ENCODE measurements around the gene FHOD1.

Gene FHOD1

DNA sequence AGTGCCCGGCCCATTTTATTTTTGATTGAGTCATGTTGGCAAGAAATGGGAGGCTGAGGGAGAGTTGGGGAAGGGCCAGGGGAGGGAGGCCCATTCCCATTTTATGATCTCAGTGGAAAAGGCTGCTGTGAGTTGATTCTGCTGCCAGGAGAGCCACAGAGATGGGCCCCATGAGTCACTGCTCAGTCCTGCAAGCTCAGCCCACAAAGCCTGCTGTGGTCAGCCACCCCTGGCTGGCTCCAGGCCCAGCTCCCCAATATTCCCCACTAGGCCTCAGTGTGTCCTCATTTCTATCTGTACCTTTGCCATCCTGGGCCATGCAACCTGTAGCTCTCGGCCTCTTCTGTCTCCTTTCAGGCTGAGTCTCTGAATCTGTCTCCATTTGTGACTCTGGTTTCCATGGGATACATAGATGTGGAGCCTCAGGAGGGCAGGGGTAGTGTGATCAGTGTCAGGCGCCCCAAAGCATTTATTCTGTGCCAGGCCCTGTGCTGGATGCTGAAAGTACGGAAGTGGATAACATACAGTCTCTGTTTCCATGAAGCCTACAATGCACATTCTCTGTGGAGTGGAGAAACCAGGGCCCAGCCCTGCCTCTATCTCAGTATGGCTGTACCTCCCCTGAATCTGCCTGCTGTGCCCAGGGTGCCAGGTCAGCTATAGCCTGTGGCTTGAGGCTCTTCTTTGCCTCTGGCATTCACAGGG lies 30.2 kb upstream of the FHOD1 start:
- DNase-seq (ENCODE audit: low read depth): no peak

DNA sequence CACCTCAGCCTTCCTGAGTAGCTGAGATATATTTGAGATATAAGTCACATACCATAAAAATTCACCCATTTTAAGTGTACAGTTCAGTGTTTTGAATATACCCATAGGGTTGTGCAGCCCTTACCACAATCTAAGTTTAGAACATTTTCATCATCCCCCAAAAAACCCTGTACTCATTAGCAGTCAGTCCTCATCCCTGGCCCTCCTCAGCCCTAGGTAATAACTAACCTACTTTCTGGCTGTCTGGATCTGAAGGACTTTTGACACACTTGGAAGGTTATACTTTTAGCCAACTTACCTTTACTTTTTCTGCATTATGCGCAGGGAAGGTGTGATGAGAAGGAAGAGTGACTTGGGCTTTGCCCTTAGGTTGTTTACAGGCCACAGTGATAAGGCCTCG lies 28.0 kb upstream of the FHOD1 start:
- DNase-seq (ENCODE audit: low read depth): no peak

DNA sequence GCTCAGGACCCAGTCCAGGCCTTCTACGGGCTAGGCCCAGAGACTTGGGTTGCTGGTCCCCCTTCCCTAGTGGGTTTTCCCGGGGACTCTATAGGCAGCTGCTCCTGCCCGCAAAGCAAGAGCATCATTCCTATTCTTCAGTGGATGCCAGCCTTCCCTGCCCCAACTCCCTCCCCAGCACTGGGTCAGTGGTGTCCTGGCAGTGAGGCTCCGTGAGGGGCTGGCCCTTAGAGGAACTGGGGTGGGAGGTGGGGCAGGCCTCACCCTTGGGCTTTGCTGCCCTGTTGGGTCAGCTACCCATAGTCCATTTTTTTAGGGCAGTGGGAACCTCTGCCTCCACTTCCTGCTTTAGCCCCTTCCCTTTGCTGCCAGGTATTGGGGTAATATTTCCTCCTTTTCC lies 24.2 kb upstream of the FHOD1 start:
- no peak for DNase-seq (ENCODE audit: low read depth)

DNA sequence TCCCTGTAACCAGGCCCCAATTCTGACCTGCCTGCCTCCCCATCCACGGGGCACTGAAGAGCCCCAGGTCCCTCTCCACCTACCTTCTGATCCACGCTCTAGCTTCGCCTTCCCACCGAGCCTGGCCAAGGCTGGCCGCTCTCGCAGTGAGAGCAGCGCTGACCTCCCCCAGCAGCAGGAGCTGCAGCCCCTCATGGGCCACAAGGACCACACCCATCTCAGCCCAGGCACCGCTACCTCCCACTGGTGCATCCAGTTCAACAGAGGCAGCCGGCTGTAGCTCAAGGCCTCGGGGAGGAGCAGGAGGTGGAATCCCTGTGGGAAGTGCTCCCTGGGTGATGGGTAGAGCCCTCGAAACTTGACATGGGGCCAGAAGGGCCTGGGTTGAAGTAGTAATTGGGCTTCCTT lies 23.7 kb upstream of the FHOD1 start:
- DNase-seq (ENCODE audit: low read depth): no peak

DNA sequence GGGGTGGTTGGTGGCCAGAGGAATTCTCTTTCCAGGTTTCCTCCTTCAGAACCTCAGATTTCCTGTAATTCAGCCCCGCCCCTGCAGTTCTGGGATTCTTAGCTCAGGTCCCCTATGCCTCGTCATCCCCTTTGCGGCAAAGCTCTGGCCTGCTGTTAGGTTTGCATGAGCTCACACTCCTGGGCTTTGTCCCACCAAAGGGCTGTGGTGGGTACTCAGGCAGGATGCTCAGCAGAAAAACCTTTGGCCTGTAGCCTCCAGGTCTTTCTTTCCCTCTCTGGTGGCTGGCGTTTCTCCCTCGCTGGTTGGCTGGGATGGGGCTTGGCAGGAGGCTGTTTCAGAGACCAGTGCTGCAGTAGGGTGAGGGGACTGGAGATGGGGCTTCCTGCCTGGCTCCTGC lies 22.5 kb upstream of the FHOD1 start:
- DNase-seq (ENCODE audit: low read depth): no peak

DNA sequence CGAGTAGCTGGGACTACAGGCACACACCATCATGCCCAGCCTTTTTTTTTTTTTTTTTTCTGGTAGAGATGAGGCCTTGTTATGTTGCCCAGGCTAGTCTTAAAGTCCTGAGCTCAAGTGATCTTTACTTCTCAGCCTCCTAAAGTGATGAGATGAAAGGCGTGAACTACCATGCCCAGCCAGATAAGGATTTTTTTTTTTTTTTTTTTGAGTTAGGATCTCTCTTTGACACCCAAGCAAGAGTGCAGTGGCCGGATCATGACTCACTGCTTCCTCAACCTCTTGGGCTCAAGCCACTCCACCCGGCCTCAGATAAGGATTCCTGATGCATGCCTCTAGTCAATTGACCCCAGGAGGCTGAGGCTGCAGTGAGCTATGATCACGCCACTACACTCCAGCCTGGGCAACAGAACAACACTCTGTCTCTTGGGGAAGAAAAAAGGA lies 20.9 kb upstream of the FHOD1 start:
- DNase-seq (ENCODE audit: low read depth): no peak

DNA sequence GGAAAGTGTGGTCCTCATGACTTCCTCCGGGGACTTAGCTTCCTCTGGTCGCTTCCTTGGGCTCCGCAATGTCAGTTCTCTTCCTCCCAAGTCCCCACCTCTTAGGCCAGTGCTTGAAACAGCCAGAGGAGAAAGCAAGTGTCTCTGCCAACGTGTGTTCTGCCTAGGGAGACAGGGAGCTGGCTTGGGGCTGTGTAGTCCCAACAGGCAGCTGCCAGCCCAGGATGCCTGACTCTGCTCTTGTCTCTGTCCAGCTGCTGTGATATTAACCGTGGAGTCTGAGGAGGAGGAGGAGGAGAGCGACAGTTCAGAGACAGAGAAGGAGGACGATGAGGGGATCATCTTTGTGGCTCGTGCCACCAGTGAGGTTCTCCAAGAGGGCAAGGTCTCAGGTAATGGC lies 18.6 kb upstream of the FHOD1 start:
- no peak for DNase-seq (ENCODE audit: low read depth)

DNA sequence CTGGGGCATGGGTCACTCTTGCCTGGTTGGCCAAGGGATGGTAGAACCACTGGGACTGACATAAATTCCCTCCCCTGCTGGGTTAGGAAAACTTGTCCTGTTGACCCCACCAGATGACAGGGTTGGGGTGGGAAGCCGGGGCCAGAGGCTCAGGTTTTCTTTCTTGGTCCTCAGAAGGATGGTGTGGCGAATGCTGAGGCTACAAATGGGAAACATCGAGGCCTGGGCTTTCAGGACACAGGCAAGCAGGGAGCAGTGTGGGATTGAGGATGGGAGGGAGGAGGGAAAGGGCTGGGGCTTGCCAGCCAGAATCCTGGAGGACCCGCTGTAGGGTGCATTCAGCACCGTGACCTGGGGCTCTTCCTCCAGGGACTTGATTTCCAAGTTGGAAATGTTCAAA lies 17.6 kb upstream of the FHOD1 start:
- DNase-seq (ENCODE audit: low read depth): no peak

DNA sequence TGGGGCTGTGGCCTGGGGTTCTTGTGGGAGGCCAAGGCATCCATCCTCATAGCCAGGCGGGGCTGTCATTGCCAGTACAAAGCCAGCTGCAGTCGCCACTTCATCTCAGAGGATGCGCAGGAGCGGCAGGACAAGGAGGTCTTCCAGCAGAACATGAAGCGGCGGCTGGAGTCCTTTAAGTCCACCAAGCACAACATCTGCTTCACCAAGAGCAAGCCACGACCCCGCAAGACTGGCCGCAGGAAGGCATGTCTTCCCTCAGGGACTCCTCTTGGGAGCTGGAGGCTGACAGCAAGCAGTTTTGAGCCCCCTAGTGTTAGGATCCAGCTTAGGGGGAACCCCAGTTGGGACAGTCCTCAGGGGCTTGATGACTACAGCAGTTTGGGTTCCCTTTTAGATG lies 17.0 kb upstream of the FHOD1 start:
- no peak for DNase-seq (ENCODE audit: low read depth)

DNA sequence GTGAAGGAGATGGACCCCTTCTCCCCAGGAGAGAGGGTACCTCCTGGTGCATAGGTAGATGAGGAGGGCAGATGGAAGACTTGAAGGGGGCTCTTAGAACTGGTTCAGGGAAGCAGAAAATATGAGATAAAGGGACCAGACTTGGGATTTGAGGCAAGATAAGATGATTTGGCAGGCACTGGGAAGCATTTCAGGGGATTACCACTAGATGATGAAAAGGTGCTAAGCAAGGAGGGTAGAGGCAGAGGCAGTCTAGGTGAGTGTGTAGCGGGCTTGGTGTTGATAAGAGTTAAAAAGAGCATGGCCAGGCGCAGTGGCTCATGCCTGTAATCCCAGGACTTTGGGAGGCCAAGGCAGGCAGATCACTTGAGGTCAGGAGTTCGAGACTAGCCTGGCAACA lies 15.9 kb upstream of the FHOD1 start:
- no peak for DNase-seq (ENCODE audit: low read depth)

DNA sequence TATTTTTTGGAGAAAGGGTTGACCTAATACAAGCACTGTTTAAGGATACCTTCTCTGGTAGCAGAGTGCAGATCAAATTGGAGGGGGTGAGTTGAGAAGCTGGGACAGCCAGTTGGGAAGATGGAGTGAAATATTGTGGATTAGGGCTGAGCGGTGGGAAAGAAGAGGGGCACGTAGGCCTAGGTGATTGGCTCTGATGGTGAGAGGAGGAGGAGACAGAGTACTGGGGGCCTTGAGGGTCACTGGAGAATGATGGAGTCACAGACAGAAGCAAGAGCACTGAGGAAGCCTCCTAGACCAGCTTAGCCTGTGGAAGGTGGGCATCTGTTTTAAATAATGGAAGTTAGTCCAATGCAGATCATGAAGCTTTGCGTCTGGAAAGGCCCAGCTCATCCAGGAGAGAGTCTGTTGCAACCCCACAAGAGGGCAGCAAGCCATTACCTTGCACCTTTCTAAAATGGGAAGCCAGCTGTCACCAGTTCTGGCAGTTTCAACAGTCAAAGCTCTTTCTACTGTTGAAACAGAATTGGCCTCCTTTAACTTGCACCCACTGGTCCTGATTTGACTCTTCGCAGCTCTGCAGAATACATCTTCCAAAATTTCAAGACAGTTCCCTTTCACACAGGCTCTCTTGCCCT lies 13.3 kb upstream of the FHOD1 start:
- DNase-seq (ENCODE audit: low read depth): no peak

DNA sequence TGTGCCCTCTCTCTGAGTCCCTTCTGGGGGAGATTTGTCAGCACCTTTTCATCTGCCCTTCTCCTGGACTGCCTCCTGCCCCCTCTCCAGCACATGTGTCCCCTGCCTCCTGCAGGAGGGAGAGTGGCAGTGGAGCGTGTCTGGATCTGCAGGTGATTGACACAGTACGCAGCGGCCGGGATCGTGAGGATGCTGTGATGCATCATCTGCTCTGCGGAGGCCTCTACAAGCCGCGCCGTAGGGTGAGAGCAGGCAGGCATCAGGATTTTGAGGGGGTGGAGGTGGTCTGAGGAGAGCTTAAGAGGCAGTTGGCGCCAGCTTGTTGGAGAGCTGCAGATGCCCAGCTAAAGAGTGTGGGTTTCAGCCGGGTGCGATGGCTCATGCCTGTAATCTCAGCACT lies 12.4 kb upstream of the FHOD1 start:
- no peak for DNase-seq (ENCODE audit: low read depth)

DNA sequence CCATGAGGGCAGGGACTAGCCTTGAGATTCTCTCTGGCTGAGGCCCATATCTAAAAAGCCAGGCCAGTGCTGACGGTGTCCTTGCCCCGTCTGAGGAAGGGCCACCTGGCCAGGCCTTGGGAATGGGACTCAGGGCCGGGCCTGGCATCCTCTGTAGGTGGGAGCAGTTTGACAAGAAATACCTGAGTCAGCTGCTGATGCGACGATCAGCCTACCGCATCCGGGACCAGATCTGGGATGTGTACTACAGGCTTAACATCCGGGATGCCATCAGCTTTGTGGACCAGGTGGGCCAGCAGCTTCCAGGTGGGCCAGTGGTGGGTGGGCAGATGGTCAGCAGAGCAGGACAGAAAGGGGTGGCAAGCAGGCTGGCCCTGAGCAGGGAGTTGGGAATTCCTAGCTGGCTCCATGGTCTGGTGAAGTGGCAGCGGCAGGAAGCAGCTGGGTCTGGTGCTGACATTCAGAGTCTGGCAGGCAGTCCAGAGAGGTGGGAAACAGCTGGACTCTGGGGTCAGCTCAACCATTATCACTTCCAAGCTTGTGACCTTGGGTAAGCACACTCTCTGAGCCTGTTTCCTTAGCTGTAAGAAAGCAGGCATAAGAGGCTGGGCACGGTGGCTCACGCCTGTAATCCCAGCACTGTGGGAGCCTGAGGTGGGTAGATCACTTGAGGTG lies 11.0 kb upstream of the FHOD1 start:
- DNase-seq (ENCODE audit: low read depth): no peak

DNA sequence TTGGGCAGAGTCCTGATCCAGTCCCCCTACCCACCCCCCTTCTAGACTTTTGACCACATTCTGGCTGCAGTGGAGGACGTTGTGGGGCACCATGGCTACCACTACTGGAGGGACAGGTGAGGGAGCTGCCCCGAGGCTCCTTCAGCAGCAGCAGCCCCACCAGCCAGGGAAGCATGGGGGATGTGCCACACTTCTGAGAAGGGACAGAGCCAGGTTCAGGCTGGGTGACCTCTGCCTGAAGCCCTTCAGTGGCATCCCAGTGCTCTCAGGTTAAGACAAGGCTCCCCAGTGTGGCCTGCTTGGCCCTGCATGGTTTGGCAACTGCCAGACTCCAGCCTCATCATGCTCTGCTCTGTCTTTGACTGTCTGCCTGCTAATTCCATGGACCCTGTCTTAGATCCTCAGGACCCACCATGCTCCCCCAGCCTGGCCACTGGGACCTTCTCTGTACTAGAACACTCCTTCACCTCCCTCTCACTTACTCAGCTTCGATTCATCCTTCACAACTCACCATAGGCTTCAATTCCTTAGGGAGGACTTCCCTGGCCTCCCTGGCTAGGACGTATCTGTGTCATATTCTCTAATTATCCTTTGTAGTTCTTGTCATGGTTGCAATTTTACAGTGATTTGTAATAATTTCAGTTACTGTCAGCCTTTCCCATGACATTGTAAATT lies 10.3 kb upstream of the FHOD1 start:
- no peak for DNase-seq (ENCODE audit: low read depth)

DNA sequence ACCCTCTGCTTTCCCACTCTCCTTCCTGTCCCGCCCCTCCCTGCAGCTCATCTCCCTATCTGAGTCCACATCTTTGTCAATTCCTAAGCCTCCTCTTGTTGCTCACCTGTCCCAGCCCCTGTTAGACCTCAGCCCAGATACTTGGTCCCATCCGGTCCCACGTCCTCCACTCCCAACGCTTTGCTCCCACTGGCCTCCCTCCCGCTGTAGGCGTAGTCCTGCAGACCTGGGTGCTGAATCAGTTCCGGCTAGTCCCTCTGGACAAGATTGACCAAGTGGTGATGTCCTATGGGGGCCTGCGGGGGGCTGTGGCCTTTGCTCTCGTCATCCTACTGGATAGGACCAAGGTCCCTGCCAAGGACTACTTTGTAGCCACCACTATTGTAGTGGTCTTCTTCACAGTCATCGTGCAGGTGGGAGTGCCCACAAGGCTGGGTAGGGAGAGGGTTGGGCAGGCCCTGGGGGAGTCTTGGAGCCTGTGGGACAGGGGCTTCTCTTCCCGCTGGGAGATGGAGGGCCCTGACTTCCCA lies 9.5 kb upstream of the FHOD1 start:
- no peak for DNase-seq (ENCODE audit: low read depth)

DNA sequence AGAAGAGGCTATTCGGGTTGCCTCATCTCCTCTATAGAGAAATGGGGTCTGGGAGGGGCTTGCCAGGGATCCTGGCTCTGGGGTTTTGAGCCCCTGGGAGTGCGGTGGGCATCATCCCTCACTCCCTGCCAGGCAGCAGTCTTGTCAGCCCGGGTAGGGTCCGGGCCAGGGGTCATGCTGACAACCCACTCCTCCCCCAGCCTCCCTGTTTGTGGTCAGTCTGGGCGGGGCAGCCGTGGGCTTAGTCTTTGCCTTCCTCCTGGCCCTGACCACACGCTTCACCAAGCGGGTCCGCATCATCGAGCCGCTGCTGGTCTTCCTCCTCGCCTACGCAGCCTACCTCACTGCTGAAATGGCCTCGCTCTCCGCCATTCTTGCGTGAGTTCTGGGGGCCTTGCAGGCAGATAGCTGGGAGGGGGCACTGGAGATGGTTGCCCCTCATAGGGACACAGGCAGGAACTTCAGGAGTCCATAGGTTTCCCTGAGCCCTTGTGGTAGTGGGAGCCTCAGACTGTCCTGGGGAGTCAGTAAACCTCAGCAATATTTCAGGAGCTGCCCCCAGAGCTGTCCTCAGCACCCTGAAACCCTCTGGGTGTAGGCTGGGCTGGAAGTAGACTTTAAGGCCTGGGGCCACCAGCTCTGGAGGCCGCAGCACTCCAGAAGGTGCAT lies 8.4 kb upstream of the FHOD1 start:
- DNase-seq (ENCODE audit: low read depth): no peak

DNA sequence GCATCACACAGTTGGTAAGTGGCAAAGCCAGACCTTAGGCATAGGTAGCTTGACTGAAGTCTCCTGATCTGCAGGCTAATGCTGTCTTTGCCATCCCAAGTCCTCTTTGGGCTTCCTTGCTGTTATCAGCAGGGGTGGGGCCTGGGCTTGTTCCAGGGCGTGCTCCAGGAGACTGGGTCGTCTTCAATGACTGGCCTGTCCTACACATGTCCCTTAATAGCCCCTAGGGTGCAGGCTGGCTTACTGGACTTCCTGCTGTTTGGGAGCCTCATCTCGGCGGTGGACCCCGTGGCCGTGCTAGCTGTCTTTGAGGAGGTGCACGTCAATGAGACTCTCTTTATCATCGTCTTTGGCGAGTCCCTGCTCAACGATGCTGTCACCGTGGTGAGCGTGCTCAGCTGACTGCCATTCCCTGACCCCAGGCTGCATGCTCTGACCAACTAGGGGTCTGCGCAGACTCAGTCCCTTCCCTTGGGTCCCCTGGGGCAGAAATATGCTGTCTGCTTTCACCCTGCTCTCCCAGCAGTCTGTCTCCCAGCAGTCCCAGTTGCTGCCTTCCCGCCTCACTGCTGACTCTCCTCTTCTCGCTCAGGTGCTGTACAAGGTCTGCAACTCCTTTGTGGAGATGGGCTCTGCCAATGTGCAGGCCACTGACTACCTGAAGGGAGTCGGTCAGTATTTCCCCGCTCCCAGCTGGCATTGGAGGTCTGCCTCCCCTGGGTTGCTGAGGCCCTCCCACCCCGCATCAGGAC lies 7.7 kb upstream of the FHOD1 start:
- no peak for DNase-seq (ENCODE audit: low read depth)

DNA sequence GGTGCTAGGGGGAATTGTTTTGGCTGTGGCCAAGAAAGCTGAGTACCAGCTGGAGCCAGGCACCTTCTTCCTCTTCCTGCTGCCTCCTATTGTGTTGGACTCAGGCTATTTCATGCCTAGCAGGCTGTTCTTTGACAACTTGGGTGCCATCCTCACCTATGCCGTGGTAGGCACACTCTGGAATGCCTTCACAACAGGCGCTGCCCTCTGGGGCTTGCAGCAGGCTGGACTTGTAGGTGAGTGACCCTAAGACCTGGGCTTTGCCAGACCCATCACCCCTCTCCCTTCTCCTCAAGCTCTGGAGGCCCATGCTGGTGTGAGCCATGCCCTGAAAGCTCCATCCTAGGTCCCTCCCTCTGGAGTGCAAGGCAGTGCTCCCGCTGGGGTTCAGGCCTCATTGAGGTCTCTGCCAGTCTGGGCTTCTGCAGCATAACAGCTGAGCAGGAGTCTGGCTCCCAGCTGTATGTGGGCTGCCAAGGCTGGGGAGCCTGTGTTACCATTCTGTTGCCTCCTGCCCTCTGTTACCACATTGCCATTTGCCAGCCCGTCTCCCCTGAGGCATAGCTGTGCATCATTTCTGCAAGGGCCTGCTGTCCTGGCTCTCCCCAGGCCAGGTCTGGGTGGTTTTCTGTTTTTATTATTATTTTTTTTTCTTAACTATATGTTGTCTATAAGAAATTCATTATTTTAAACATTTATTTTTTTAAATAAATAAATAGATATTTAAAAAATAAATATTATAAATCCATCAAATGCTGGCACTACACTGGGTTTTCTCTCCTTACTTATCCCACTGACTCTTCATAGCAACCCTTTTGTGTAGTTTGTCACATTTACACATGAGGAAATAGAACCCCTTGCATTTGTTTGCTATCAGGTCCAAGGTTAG lies 5.6 kb upstream of the FHOD1 start:
- DNase-seq (ENCODE audit: low read depth): no peak

DNA sequence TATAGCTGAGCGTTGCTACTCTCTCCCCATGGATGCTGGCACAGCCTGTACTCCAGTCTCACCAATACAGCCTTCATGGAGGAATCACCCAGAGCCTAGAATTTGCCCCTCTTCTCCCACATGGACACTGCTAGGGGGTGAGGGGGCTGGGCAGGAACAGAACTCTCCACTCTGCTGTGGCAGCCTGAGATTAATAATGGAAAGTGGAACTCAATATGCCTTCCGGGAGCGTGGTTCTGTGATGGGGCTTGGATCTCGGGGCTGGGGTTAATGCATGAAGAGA lies 2.7 kb upstream of the FHOD1 start:
- no peak for DNase-seq (ENCODE audit: low read depth)
